H9 (cell line): Measurements from ENCODE around the gene AGBL4. TPM values are rescaled to one million over a fixed set of nuclear protein-coding genes. Genes with fewer than 3 reads are reported as not detected.

Experiments used
- DNase-seq: peaks from one replicate; pipeline ENCODE4 v3.0.0-alpha.2; 2017
- H2AFZ ChIP-seq: one replicate; pipeline ENCODE4 v1.6.1; 2013; ENCODE audit warnings: mild to moderate bottlenecking, low read length, control low read depth, moderate library complexity
- H2AK5ac ChIP-seq: 2 replicates; pipeline ENCODE4 v1.6.1; 2013; ENCODE audit warnings: low read length, control low read depth, mixed read lengths; ENCODE audit not compliant: insufficient read length
- H2BK120ac ChIP-seq: one replicate; pipeline ENCODE4 v1.6.1; 2013; ENCODE audit warnings: low read depth, mild to moderate bottlenecking, low read length, control low read depth, inconsistent platforms; ENCODE audit not compliant: poor library complexity, severe bottlenecking
- H2BK12ac ChIP-seq: 2 replicates; pipeline ENCODE4 v1.6.1; 2013; ENCODE audit warnings: low read length, control low read depth, mixed read lengths, low read depth; ENCODE audit not compliant: insufficient read length
- H2BK15ac ChIP-seq: 2 replicates; pipeline ENCODE4 v1.6.1; 2013; ENCODE audit warnings: low read depth, low read length, control low read depth
- H2BK20ac ChIP-seq: one replicate; pipeline ENCODE4 v1.6.1; 2013; ENCODE audit warnings: low read depth, mild to moderate bottlenecking, low read length, control low read depth, inconsistent platforms; ENCODE audit not compliant: poor library complexity, severe bottlenecking
- H2BK5ac ChIP-seq: 2 replicates; pipeline ENCODE4 v1.6.1; 2013; ENCODE audit warnings: low read length, control low read depth, mixed read lengths; ENCODE audit not compliant: insufficient read length
- H3K14ac ChIP-seq: 2 replicates; pipeline ENCODE4 v1.6.1; 2013; ENCODE audit warnings: low read length, control low read depth; ENCODE audit not compliant: insufficient read depth
- H3K18ac ChIP-seq: 2 replicates; pipeline ENCODE4 v1.6.1; 2013; ENCODE audit warnings: low read depth, mild to moderate bottlenecking, mixed read lengths, low read length, control low read depth; ENCODE audit not compliant: insufficient read length
- H3K23ac ChIP-seq: 2 replicates; pipeline ENCODE4 v1.6.1; 2013; ENCODE audit warnings: low read length, control low read depth, mixed read lengths, low read depth; ENCODE audit not compliant: insufficient read length
- H3K23me2 ChIP-seq: 2 replicates; pipeline ENCODE4 v1.6.1; 2013; ENCODE audit warnings: low read depth, mild to moderate bottlenecking, mixed read lengths, low read length, control low read depth; ENCODE audit not compliant: insufficient read length, poor library complexity, severe bottlenecking
- H3K27ac ChIP-seq: 2 replicates; pipeline ENCODE4 v1.5.1; 2013; ENCODE audit warnings: low read length, control low read depth, mixed read lengths, low read depth; ENCODE audit not compliant: insufficient read length
- H3K27me3 ChIP-seq: 2 replicates; pipeline ENCODE4 v1.6.1; 2013; ENCODE audit warnings: low read length, control low read depth, inconsistent platforms; ENCODE audit not compliant: insufficient read depth
- H3K4ac ChIP-seq: 2 replicates; pipeline ENCODE4 v1.6.1; 2013; ENCODE audit warnings: low read depth, mild to moderate bottlenecking, control low read depth, inconsistent platforms, low read length, moderate library complexity
- H3K4me1 ChIP-seq: 2 replicates; pipeline ENCODE4 v1.6.1; 2013; ENCODE audit warnings: low read length, control low read depth, inconsistent platforms; ENCODE audit not compliant: insufficient read depth
- H3K4me2 ChIP-seq: 2 replicates; pipeline ENCODE4 v1.6.1; 2013; ENCODE audit warnings: low read length, control low read depth, mixed read lengths; ENCODE audit not compliant: insufficient read length, insufficient read depth
- H3K56ac ChIP-seq: 2 replicates; pipeline ENCODE4 v1.6.1; 2013; ENCODE audit warnings: low read depth, mild to moderate bottlenecking, mixed read lengths, low read length, control low read depth; ENCODE audit not compliant: insufficient read length
- H3K79me1 ChIP-seq: 2 replicates; pipeline ENCODE4 v1.6.1; 2013; ENCODE audit warnings: low read depth, mild to moderate bottlenecking, moderate library complexity, low read length, control low read depth, inconsistent platforms; ENCODE audit not compliant: insufficient read depth, poor library complexity, severe bottlenecking
- H3K79me2 ChIP-seq: 2 replicates; pipeline ENCODE4 v1.6.1; 2013; ENCODE audit warnings: low read length, control low read depth, inconsistent platforms; ENCODE audit not compliant: insufficient read depth
- H3K9ac ChIP-seq: 2 replicates; pipeline ENCODE4 v1.6.1; 2013; ENCODE audit warnings: low read length, control low read depth, mixed read lengths; ENCODE audit not compliant: insufficient read length; ENCODE audit errors: extremely low read depth
- H3K9me3 ChIP-seq: one replicate; pipeline ENCODE4 v1.6.1; 2013; ENCODE audit warnings: low read depth, low read length, inconsistent platforms; ENCODE audit not compliant: control insufficient read depth
- H3T11ph ChIP-seq: one replicate; pipeline ENCODE4 v1.6.1; 2013; ENCODE audit warnings: mild to moderate bottlenecking, low read length, control low read depth, inconsistent platforms
- H4K20me1 ChIP-seq: one replicate; pipeline ENCODE4 v1.6.1; 2013; ENCODE audit not compliant: control insufficient read depth, insufficient read length, insufficient read depth
- H4K5ac ChIP-seq: 2 replicates; pipeline ENCODE4 v1.6.1; 2013; ENCODE audit warnings: low read depth, mild to moderate bottlenecking, mixed read lengths, low read length, control low read depth; ENCODE audit not compliant: insufficient read length
- H4K8ac ChIP-seq: replicated peaks from 2 replicates; pipeline ENCODE4 v1.6.1; 2013; ENCODE audit warnings: low read length, control low read depth, mixed read lengths, low read depth; ENCODE audit not compliant: insufficient read length
- H4K91ac ChIP-seq: 2 replicates; pipeline ENCODE4 v1.6.1; 2013; ENCODE audit warnings: low read depth, mild to moderate bottlenecking, moderate library complexity, mixed read lengths, low read length, control low read depth; ENCODE audit not compliant: insufficient read length
- H3K27ac Mint-ChIP-seq, 3 experiments: 2 replicates in 2 of 3; 3 replicates in 1 of 3; pipeline ENCODE4 v1.8.0; 2020 to 2021; ENCODE audit warnings: mixed read lengths in 3 of 3, mild to moderate bottlenecking in 1 of 3, moderate library complexity in 1 of 3
- H3K27me3 Mint-ChIP-seq: 2 replicates; pipeline ENCODE4 v1.8.0; 2021; ENCODE audit warnings: low read depth, mild to moderate bottlenecking, moderate library complexity, mixed read lengths
- H3K36me3 Mint-ChIP-seq, 3 experiments: 2 replicates in 2 of 3; 3 replicates in 1 of 3; pipeline ENCODE4 v1.8.0; 2020 to 2021; ENCODE audit warnings: low read depth in 3 of 3, mixed read lengths in 3 of 3; ENCODE audit not compliant: insufficient read depth in 1 of 3
- H3K4me1 Mint-ChIP-seq, 2 experiments: 2 replicates each; pipeline ENCODE4 v1.8.0; 2020; ENCODE audit warnings: mixed read lengths in 2 of 2
- H3K4me3 Mint-ChIP-seq, 2 experiments: 2 replicates in 1 of 2; 3 replicates in 1 of 2; pipeline ENCODE4 v1.8.0; 2020 to 2021; ENCODE audit warnings: mild to moderate bottlenecking in 2 of 2, mixed read lengths in 2 of 2, moderate library complexity in 1 of 2
- H3K9me3 Mint-ChIP-seq, 2 experiments: 2 replicates in 1 of 2; 3 replicates in 1 of 2; pipeline ENCODE4 v1.8.0; 2020; ENCODE audit warnings: mild to moderate bottlenecking in 2 of 2, mixed read lengths in 2 of 2, moderate library complexity in 1 of 2
- CTCF ChIP-seq: fragments of 200-600 bp; sonication (generic); conservative IDR thresholded peaks from 3 replicates; pipeline ENCODE4 v1.8.0; 2021; ENCODE audit warnings: antibody characterized with exemption, mild to moderate bottlenecking
- total RNA-seq: library from RNA; stranded (reverse); gene quantifications from 2 replicates; pipeline ENCODE4 v1.2.1, GENCODE V29; 2021

AGBL4 gene
- total RNA-seq, 1 experiment from 2014 or later: not detected

- no peaks in the 10 kb centered on the region for H4K20me1 ChIP-seq
- H3K23ac ChIP-seq: no peak overlapping the region
- Mint-ChIP-seq H3K9me3 (peaks cover 91 to 94% of the 10 kb centered on the region in 2 experiments), H3K4me1 (no peaks in the 10 kb centered on the region), H3K27ac (no peak overlapping the region), H3K4me3 (no peak overlapping the region), H3K36me3 (peaks cover 0 to 32% (median 8%) of the 10 kb centered on the region in 3 experiments; a peak in 5 of 7 replicates), H3K27me3 (no peaks in the 10 kb centered on the region; the same call in 1 of the 2 replicates)
- H2BK20ac ChIP-seq: no peak overlapping the region
- no peaks in the 10 kb centered on the region for H3K79me2 ChIP-seq
- no peak overlapping the region for H2AK5ac ChIP-seq
- H3K23me2 ChIP-seq: no peaks in the 10 kb centered on the region
- H2BK5ac ChIP-seq: no peak overlapping the region
- no peaks in the 10 kb centered on the region for H3K27me3 ChIP-seq
- H4K5ac ChIP-seq: no peak overlapping the region
- no peak overlapping the region for H3K27ac ChIP-seq
- no peak overlapping the region for H3K14ac ChIP-seq
- H3K4ac ChIP-seq: no peak overlapping the region
- H3K56ac ChIP-seq: no peak overlapping the region
- no peak overlapping the region for H3K4me2 ChIP-seq
- no peaks in the 10 kb centered on the region for H3K4me1 ChIP-seq
- H3K18ac ChIP-seq: no peak overlapping the region
- no peak overlapping the region for H2BK15ac ChIP-seq
- DNase-seq: no peak
- H2BK12ac ChIP-seq: no peak overlapping the region
- no peaks in the 10 kb centered on the region for H3K79me1 ChIP-seq
- H3K9ac ChIP-seq: no peak overlapping the region
- H3K9me3 ChIP-seq: peaks cover 39% of the 10 kb centered on the region
- H2BK120ac ChIP-seq: no peak overlapping the region
- no peak for TF ChIP-seq CTCF
- no peak overlapping the region for H4K8ac ChIP-seq
- H3T11ph ChIP-seq: no peak overlapping the region
- H4K91ac ChIP-seq: no peak overlapping the region
- H2AFZ ChIP-seq: no peak overlapping the region
These were observed 921.0 kb downstream of the AGBL4 start for GRCh38 chr1:49102752-49103151.
